Peyer's patch (tissue), 4 donors: Measurements from ENCODE around the gene MAST4.

ENCODE experiments used
- POLR2A ChIP-seq, 2 donors: fragments of 450-650 bp; IDR thresholded peaks; one replicate each; pipeline ENCODE4 v1.5.1; 2017; ENCODE audit warnings: antibody characterized with exemption in 2 of 2, mild to moderate bottlenecking in 2 of 2, moderate library complexity in 2 of 2
- TF ChIP-seq, protein P1 (sequence below), 6 experiments: fragments of 450-650 bp in 4 of 6; fragments of 200-600 bp in 2 of 6; sonication (generic) in 1 of 6; IDR thresholded peaks; one replicate each; pipeline ENCODE4 v1.5.1; 2017 to 2019; ENCODE audit warnings: antibody characterized with exemption in 6 of 6, mild to moderate bottlenecking in 3 of 6, moderate library complexity in 1 of 6

DNA sequence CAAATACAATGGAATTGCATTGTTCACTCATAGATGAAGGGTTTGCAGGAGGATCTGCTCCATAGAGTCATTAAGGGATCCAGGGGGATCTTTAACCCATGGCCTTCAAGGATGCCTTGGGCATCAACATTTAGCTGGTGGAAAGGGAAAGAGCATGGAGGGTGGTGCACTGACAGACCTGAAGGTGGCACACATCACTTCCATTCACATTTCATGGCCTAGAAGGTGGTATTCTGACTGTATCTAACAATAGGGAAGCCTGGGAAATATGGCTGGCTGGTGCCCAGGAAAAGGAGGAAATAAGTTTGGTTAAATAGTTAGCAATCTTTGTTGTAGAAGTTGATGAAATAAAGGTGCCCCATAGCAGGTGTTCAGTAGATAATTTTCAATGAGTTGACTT is 370.2 kb downstream of the MAST4 start:
- TF ChIP-seq POLR2A (IDR thresholded peaks at IDR 0.05) = no peak
- TF ChIP-seq, protein P1, sequence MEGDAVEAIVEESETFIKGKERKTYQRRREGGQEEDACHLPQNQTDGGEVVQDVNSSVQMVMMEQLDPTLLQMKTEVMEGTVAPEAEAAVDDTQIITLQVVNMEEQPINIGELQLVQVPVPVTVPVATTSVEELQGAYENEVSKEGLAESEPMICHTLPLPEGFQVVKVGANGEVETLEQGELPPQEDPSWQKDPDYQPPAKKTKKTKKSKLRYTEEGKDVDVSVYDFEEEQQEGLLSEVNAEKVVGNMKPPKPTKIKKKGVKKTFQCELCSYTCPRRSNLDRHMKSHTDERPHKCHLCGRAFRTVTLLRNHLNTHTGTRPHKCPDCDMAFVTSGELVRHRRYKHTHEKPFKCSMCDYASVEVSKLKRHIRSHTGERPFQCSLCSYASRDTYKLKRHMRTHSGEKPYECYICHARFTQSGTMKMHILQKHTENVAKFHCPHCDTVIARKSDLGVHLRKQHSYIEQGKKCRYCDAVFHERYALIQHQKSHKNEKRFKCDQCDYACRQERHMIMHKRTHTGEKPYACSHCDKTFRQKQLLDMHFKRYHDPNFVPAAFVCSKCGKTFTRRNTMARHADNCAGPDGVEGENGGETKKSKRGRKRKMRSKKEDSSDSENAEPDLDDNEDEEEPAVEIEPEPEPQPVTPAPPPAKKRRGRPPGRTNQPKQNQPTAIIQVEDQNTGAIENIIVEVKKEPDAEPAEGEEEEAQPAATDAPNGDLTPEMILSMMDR (IDR thresholded peaks at IDR 0.05) = no peak
